CD8-positive, alpha-beta memory T cell (primary cell): ENCODE measurements around the gene MUC20. TPM values are rescaled to one million over a fixed set of nuclear protein-coding genes. Genes with fewer than 3 reads are reported as not detected.
"Not testable (repeated sequence)": the region's sequence is repeated elsewhere in the genome, so short reads cannot be mapped to it uniquely, and the experiment has no call there.

Experiments used
- CTCF ChIA-PET: fragments of 350-600 bp; sonication (Branson Sonifier 250); formaldehyde crosslinking; loops from one replicate; lab custom pipeline; 2021; ENCODE audit warnings: antibody characterized with exemption; lab: Charles Lee
- POLR2A ChIA-PET: fragments of 350-600 bp; sonication (Branson Sonifier 250); formaldehyde crosslinking; loops from one replicate; lab custom pipeline; 2021; ENCODE audit warnings: antibody characterized with exemption; lab: Charles Lee
- DNase-seq, 5 donors: peaks; one replicate each; pipeline versions ENCODE4 v3.0.0 to v3.0.0-alpha.2; 2020 to 2022; ENCODE audit warnings: mixed read lengths in 1 of 5
- H3K27ac ChIP-seq: one replicate; pipeline ENCODE4 v1.7.0; 2013; ENCODE audit warnings: low read depth, mild to moderate bottlenecking, low read length, moderate library complexity
- H3K27me3 ChIP-seq: 2 replicates; pipeline ENCODE4 v1.7.0; 2013; ENCODE audit warnings: low read length, mild to moderate bottlenecking; ENCODE audit not compliant: insufficient read depth, poor library complexity, severe bottlenecking
- H3K36me3 ChIP-seq: 2 replicates; pipeline ENCODE4 v1.7.0; 2013; ENCODE audit warnings: mild to moderate bottlenecking, low read length, moderate library complexity; ENCODE audit not compliant: insufficient read depth
- H3K4me1 ChIP-seq: 2 replicates; pipeline ENCODE4 v1.7.0; 2013; ENCODE audit warnings: mild to moderate bottlenecking, low read length, moderate library complexity; ENCODE audit not compliant: insufficient read depth
- H3K4me3 ChIP-seq: 2 replicates; pipeline ENCODE4 v1.7.0; 2013; ENCODE audit warnings: mild to moderate bottlenecking, low read length
- H3K9me3 ChIP-seq: 2 replicates; pipeline ENCODE4 v1.7.0; 2013; ENCODE audit warnings: mild to moderate bottlenecking, low read length
- H3K27ac Mint-ChIP-seq, 8 donors: one replicate each; pipeline ENCODE4 v1.8.0; 2020 to 2021; ENCODE audit warnings: mixed read lengths in 8 of 8, mild to moderate bottlenecking in 6 of 8, inconsistent platforms in 3 of 8, moderate library complexity in 3 of 8
- H3K27me3 Mint-ChIP-seq, 2 donors: one replicate each; pipeline ENCODE4 v1.8.0; 2020 to 2021; ENCODE audit warnings: mixed read lengths in 2 of 2, mild to moderate bottlenecking in 1 of 2, moderate library complexity in 1 of 2
- H3K36me3 Mint-ChIP-seq, 3 donors: one replicate each; pipeline ENCODE4 v1.8.0; 2020 to 2021; ENCODE audit warnings: mixed read lengths in 3 of 3, inconsistent platforms in 1 of 3, mild to moderate bottlenecking in 1 of 3
- H3K4me1 Mint-ChIP-seq, 3 donors: one replicate each; pipeline ENCODE4 v1.8.0; 2020 to 2021; ENCODE audit warnings: mixed read lengths in 3 of 3, inconsistent platforms in 1 of 3, mild to moderate bottlenecking in 1 of 3
- H3K4me3 Mint-ChIP-seq, 7 donors: one replicate each; pipeline ENCODE4 v1.8.0; 2020 to 2021; ENCODE audit warnings: mixed read lengths in 7 of 7, mild to moderate bottlenecking in 6 of 7, moderate library complexity in 4 of 7, inconsistent platforms in 2 of 7
- H3K9me3 Mint-ChIP-seq, 5 donors: one replicate each; pipeline ENCODE4 v1.8.0; 2020 to 2022; ENCODE audit warnings: mixed read lengths in 5 of 5, mild to moderate bottlenecking in 3 of 5, moderate library complexity in 2 of 5, inconsistent platforms in 1 of 5
- polyA plus RNA-seq: library from polyadenylated mRNA; unstranded; fragments of 300-500 nt; fragmentation: Illumina TruSeq; gene quantifications from one replicate; pipeline ENCODE4 v1.2.3, GENCODE V29; 2021
- total RNA-seq, 2 experiments: library from RNA; stranded (reverse); gene quantifications; one replicate each; pipeline ENCODE4 v1.2.3, GENCODE V29; 2021

The MUC20 gene
- total and polyA plus RNA-seq, 3 experiments from 2014 or later: 0.95 to 0.96 TPM; not detected in 1

GRCh38 chr3:195767792-195768191 lies 47.0 kb downstream of the MUC20 start:
- Histone ChIP-seq H3K4me3 (no peak overlapping the region), H3K36me3 (no peaks in the 10 kb centered on the region), H3K27me3 (no peaks in the 10 kb centered on the region), H3K9me3 (no peaks in the 10 kb centered on the region), H3K27ac (no peak overlapping the region), H3K4me1 (no peaks in the 10 kb centered on the region)
- DNase-seq: no peak
- POLR2A ChIA-PET: no interaction called here
- Mint-ChIP-seq H3K27me3 (peaks cover 3 to 16% of the 10 kb centered on the region in 2 donors), H3K4me3 (no peak overlapping the region), H3K4me1 (no peaks in the 10 kb centered on the region), H3K9me3 (no peaks in the 10 kb centered on the region), H3K36me3 (no peaks in the 10 kb centered on the region), H3K27ac (no peak overlapping the region)
- CTCF ChIA-PET: no interaction called here

- Mint-ChIP-seq H3K36me3 (no peaks in the 10 kb centered on the region), H3K27me3 (peaks cover 3 to 16% of the 10 kb centered on the region in 2 donors), H3K4me1 (no peaks in the 10 kb centered on the region), H3K9me3 (no peaks in the 10 kb centered on the region), H3K27ac (no peak overlapping the region), H3K4me3 (no peak overlapping the region)
- Histone ChIP-seq H3K4me1 (no peaks in the 10 kb centered on the region), H3K36me3 (no peaks in the 10 kb centered on the region), H3K9me3 (no peaks in the 10 kb centered on the region), H3K27ac (no peak overlapping the region), H3K4me3 (no peak overlapping the region), H3K27me3 (no peaks in the 10 kb centered on the region)
- POLR2A ChIA-PET: no interaction called here
- CTCF ChIA-PET: no interaction called here
- no peak for DNase-seq
Observed at GRCh38 chr3:195768414-195768813, 47.6 kb downstream of the MUC20 start.

- Histone ChIP-seq H3K36me3 (no peaks in the 10 kb centered on the region), H3K4me1 (no peaks in the 10 kb centered on the region), H3K4me3 (no peak overlapping the region), H3K27me3 (no peaks in the 10 kb centered on the region), H3K27ac (no peak overlapping the region), H3K9me3 (no peaks in the 10 kb centered on the region)
- Mint-ChIP-seq H3K27me3 (peaks cover 3 to 13% of the 10 kb centered on the region in 2 donors), H3K9me3 (no peaks in the 10 kb centered on the region), H3K27ac (no peak overlapping the region), H3K36me3 (no peaks in the 10 kb centered on the region), H3K4me3 (no peak overlapping the region), H3K4me1 (no peaks in the 10 kb centered on the region)
- ChIA-PET POLR2A (no interaction called here), CTCF (no interaction called here)
- DNase-seq: no peak
Observed at GRCh38 chr3:195768831-195769303, 48.1 kb downstream of the MUC20 start.

GRCh38 chr3:195769551-195769950 lies 48.8 kb downstream of the MUC20 start:
- Histone ChIP-seq H3K4me1 (no peaks in the 10 kb centered on the region), H3K27me3 (no peaks in the 10 kb centered on the region), H3K36me3 (no peaks in the 10 kb centered on the region), H3K9me3 (no peaks in the 10 kb centered on the region), H3K27ac (no peak overlapping the region), H3K4me3 (no peak overlapping the region)
- Mint-ChIP-seq H3K4me1 (no peaks in the 10 kb centered on the region), H3K27ac (peak overlapping the region in 1 of 8 donors; percentile 38), H3K27me3 (peaks cover 0 to 6% of the 10 kb centered on the region in 2 donors), H3K9me3 (no peaks in the 10 kb centered on the region), H3K4me3 (no peak overlapping the region), H3K36me3 (no peaks in the 10 kb centered on the region)
- ChIA-PET POLR2A (no interaction called here), CTCF (no interaction called here)
- DNase-seq: no peak

- no peaks in the 10 kb centered on the region for H3K36me3 ChIP-seq
- H3K27me3 Mint-ChIP-seq: peaks cover 0 to 4% of the 10 kb centered on the region in 2 donors
- H3K4me1 ChIP-seq: no peaks in the 10 kb centered on the region
- H3K4me1 Mint-ChIP-seq: no peaks in the 10 kb centered on the region
- H3K36me3 Mint-ChIP-seq: no peaks in the 10 kb centered on the region
- H3K4me3 Mint-ChIP-seq: no peak overlapping the region
- no peak for DNase-seq
- no peak overlapping the region for H3K27ac ChIP-seq
- no peaks in the 10 kb centered on the region for H3K9me3 ChIP-seq
- no peaks in the 10 kb centered on the region for H3K9me3 Mint-ChIP-seq
- ChIA-PET CTCF (no interaction called here), POLR2A (no interaction called here)
- no peak overlapping the region for H3K27ac Mint-ChIP-seq
- no peak overlapping the region for H3K4me3 ChIP-seq
- H3K27me3 ChIP-seq: no peaks in the 10 kb centered on the region
Observed at GRCh38 chr3:195770081-195770840, 49.5 kb downstream of the MUC20 start.

- H3K27me3 Mint-ChIP-seq, CTCF ChIA-PET, H3K4me3 ChIP-seq, H3K27ac Mint-ChIP-seq, H3K9me3 Mint-ChIP-seq, POLR2A ChIA-PET, H3K36me3 ChIP-seq, H3K27ac ChIP-seq, H3K36me3 Mint-ChIP-seq, H3K4me1 Mint-ChIP-seq, H3K27me3 ChIP-seq, H3K4me3 Mint-ChIP-seq, H3K9me3 ChIP-seq, H3K4me1 ChIP-seq, DNase-seq: not testable (repeated sequence)
Observed at GRCh38 chr3:195770841-195771645, 50.3 kb downstream of the MUC20 start.

- Histone ChIP-seq H3K27ac (no peak overlapping the region), H3K9me3 (no peaks in the 10 kb centered on the region), H3K4me3 (no peak overlapping the region), H3K27me3 (no peaks in the 10 kb centered on the region), H3K4me1 (no peaks in the 10 kb centered on the region), H3K36me3 (no peaks in the 10 kb centered on the region)
- Mint-ChIP-seq H3K27ac (no peak overlapping the region), H3K27me3 (no peaks in the 10 kb centered on the region), H3K36me3 (no peaks in the 10 kb centered on the region), H3K4me3 (no peak overlapping the region), H3K9me3 (no peaks in the 10 kb centered on the region), H3K4me1 (no peaks in the 10 kb centered on the region)
- ChIA-PET CTCF (no interaction called here), POLR2A (no interaction called here)
- no peak for DNase-seq
Observed at GRCh38 chr3:195771646-195772300, 51.0 kb downstream of the MUC20 start.
